Neural crest cell (in vitro differentiated cells): ENCODE measurements around the gene PSD4. TPM values are rescaled to one million over a fixed set of nuclear protein-coding genes. Genes with fewer than 3 reads are reported as not detected.
"Not testable (repeated sequence)": the region's sequence is repeated elsewhere in the genome, so short reads cannot be mapped to it uniquely, and the experiment has no call there.

ENCODE experiments used
- DNase-seq: peaks from one replicate; pipeline ENCODE4 v3.0.0; 2021; ENCODE audit warnings: low read depth, mixed read lengths, low spot score
- H3K27ac Mint-ChIP-seq: one replicate; pipeline ENCODE4 v1.8.0; 2021; ENCODE audit warnings: mild to moderate bottlenecking, mixed read lengths; ENCODE audit not compliant: unreplicated experiment
- H3K27me3 Mint-ChIP-seq: 2 replicates; pipeline ENCODE4 v1.8.0; 2021; ENCODE audit warnings: low read depth, mild to moderate bottlenecking, mixed read lengths
- H3K36me3 Mint-ChIP-seq: 2 replicates; pipeline ENCODE4 v1.8.0; 2021; ENCODE audit warnings: low read depth, mild to moderate bottlenecking, mixed read lengths
- H3K4me1 Mint-ChIP-seq: 2 replicates; pipeline ENCODE4 v1.8.0; 2021; ENCODE audit warnings: mixed read lengths
- H3K4me3 Mint-ChIP-seq: one replicate; pipeline ENCODE4 v1.8.0; 2021; ENCODE audit warnings: mild to moderate bottlenecking, mixed read lengths
- H3K9me3 Mint-ChIP-seq: 2 replicates; pipeline ENCODE4 v1.8.0; 2021; ENCODE audit warnings: mixed read lengths
- CTCF ChIP-seq: fragments of 200-600 bp; sonication (generic); conservative IDR thresholded peaks from 2 replicates; pipeline ENCODE4 v1.5.0; 2021; ENCODE audit warnings: antibody characterized with exemption, mild to moderate bottlenecking
- total RNA-seq: library from RNA; stranded (reverse); gene quantifications from 2 replicates; pipeline ENCODE4 v1.2.1, GENCODE V29; 2021

The PSD4 gene
- total RNA-seq, 1 donor from 2014 or later, result 2.9 TPM

GRCh38 chr2:113232740-113233139, 59.0 kb downstream of the PSD4 start:
- H3K4me3 Mint-ChIP-seq, result no peak overlapping the region
- H3K36me3 Mint-ChIP-seq, result no peaks in the 10 kb centered on the region
- H3K4me1 Mint-ChIP-seq, result peaks cover 5% of the 10 kb centered on the region
- no peaks in the 10 kb centered on the region for H3K9me3 Mint-ChIP-seq
- DNase-seq, result no peak
- TF ChIP-seq CTCF, result no peak
- H3K27me3 Mint-ChIP-seq, result no peaks in the 10 kb centered on the region
- no peak overlapping the region for H3K27ac Mint-ChIP-seq

GRCh38 chr2:113233593-113234550, 60.1 kb downstream of the PSD4 start:
- Mint-ChIP-seq H3K36me3 (no peaks in the 10 kb centered on the region), H3K27me3 (no peaks in the 10 kb centered on the region), H3K27ac (no peak overlapping the region), H3K9me3 (no peaks in the 10 kb centered on the region), H3K4me1 (peaks cover 1% of the 10 kb centered on the region), H3K4me3 (no peak overlapping the region)
- no peak for DNase-seq
- TF ChIP-seq CTCF, result peak; percentile 16

DNA sequence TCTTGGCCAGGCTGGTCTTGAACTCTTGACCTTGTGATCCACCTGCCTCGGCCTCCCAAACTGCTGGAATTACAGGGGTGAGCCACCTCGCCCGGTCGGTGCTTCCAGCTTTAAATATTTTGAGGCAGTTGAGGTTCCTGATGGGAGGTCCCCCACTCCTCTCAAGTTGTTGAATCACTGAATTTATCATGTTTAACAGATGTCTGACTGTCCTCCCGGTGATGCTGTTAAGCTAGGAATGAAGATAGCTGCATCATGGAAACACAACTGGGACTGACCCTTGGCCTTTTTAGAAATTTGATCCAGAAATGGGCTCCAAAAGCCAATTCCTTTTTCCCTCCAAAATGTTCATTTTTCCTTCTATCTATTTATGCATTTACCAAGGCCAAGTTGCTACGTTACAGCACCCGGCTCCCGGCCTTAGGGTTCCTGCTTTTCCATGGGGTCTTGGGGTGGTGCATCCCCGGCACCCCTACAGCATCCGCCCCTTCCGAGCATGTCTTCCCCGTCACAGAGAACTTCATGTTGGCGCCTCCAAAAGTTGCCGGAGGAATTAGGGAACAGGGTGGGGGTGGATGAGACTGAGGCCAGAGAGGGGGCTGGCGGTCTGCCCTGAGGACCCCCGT, 61.1 kb downstream of the PSD4 start:
- TF ChIP-seq CTCF, result no peak
- Mint-ChIP-seq H3K27ac (no peak overlapping the region), H3K4me1 (no peaks in the 10 kb centered on the region), H3K4me3 (no peak overlapping the region), H3K27me3 (no peaks in the 10 kb centered on the region), H3K9me3 (no peaks in the 10 kb centered on the region), H3K36me3 (no peaks in the 10 kb centered on the region)
- no peak for DNase-seq

DNA sequence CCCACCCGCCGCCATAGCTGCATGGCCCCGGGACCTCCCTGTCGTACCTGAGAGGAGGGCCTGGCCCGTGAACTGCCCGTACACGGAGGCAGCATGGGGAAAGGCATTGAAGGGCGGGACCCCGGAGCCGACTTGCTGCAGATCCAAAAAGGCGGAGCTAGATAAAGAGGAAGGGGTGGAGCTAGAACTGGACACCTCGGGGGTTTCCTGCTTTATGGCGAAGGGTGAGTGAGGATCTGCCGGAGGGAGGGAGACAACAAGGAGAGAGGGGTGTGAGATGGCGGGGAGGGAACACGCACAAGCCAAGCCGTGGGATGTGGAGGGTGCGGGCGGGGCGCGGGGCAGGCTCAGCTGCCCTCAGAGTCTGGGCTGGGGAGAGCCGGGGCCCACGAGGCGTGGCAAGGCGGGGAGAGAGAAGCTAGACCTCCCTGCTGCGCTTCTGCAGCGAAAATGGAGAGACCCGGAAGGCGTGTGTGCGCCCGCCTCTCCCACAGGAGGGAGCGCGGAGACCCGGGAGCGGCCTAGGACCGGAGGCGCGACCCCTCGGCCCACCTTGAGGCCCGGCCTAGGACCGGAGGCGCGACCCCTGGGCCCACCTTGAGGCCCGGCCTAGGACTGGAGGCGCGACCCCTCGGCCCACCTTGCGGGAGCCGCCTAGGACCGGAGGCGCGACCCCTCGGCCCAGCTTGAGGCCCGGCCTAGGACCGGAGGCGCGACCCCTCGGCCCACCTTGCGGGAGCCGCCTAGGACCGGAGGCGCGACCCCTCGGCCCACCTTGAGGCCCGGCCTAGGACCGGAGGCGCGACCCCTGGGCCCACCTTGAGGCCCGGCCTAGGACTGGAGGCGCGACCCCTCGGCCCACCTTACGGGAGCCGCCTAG, 61.8 kb downstream of the PSD4 start:
- not testable (repeated sequence) for H3K9me3 Mint-ChIP-seq, H3K27me3 Mint-ChIP-seq, H3K36me3 Mint-ChIP-seq, DNase-seq, H3K4me1 Mint-ChIP-seq, H3K27ac Mint-ChIP-seq, H3K4me3 Mint-ChIP-seq

DNA sequence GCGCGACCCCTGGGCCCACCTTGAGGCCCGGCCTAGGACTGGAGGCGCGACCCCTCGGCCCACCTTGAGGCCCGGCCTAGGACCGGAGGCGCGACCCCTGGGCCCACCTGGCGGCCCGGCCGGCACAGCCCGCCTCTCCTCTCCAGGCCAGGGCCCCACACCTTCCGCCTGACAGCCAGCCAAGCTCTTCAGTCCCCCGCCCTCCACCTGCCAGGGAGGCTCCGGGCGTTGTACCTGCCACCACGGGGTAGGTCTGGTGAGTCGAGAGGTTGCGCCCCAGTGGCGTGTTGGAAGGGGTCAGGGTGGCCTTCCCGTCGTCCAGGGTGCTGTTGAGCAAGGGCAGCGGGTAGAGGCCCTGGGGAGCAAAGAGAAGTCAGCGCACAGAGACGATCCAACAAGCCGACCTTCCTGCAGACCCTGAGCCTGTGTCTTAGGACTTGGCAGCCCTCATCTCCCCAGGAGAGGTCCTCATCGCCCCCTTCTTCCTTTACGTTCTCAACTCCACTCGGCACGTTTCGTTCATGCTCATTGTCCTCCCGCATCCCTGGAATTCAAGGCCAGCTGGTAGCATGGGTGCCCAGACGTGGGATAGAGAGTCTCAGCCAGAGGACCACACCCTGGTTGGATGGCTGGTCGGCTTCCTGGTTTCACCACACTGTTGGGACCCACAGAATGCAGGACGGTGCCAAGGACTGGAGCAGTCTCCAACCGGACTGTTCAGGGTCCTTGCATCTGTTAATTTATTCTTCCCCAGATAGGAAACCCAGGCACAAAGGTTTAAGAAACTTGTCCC, 62.8 kb downstream of the PSD4 start:
- H3K36me3 Mint-ChIP-seq, result no peaks in the 10 kb centered on the region
- H3K4me3 Mint-ChIP-seq, result no peak overlapping the region
- no peaks in the 10 kb centered on the region for H3K9me3 Mint-ChIP-seq
- peaks cover 4% of the 10 kb centered on the region for H3K4me1 Mint-ChIP-seq
- DNase-seq, result no peak
- no peak for TF ChIP-seq CTCF
- peak overlapping the region; percentile 67 for H3K27ac Mint-ChIP-seq
- no peaks in the 10 kb centered on the region for H3K27me3 Mint-ChIP-seq
